HG03442 (cell line): Measurements from ENCODE around the gene ZBTB40.

ENCODE experiments used
- ATAC-seq: cut with Tn5 transposase; IDR thresholded peaks from one replicate; pipeline ENCODE4 v1.9.1; 2021; ENCODE audit warnings: mild to moderate bottlenecking, moderate library complexity; ENCODE audit not compliant: unreplicated experiment

The ZBTB40 gene

GRCh38 chr1:22527555-22528296, 76.1 kb downstream of the ZBTB40 start:
- ATAC-seq = no peak

- no peak for ATAC-seq
These were observed 76.8 kb downstream of the ZBTB40 start for GRCh38 chr1:22528451-22528850.

- no peak for ATAC-seq
These were observed 78.4 kb downstream of the ZBTB40 start for GRCh38 chr1:22529901-22530621.

GRCh38 chr1:22530715-22531114, 79.1 kb downstream of the ZBTB40 start:
- ATAC-seq = no peak

- no peak for ATAC-seq
These were observed 79.6 kb downstream of the ZBTB40 start for GRCh38 chr1:22531251-22531650.

GRCh38 chr1:22533244-22533895, 81.7 kb downstream of the ZBTB40 start:
- no peak for ATAC-seq

GRCh38 chr1:22534951-22535350, 83.3 kb downstream of the ZBTB40 start:
- ATAC-seq = no peak

- no peak for ATAC-seq
These were observed 83.7 kb downstream of the ZBTB40 start for GRCh38 chr1:22535399-22535798.

GRCh38 chr1:22536506-22536905, 84.9 kb downstream of the ZBTB40 start:
- no peak for ATAC-seq

GRCh38 chr1:22537441-22538139, 85.9 kb downstream of the ZBTB40 start:
- no peak for ATAC-seq

- ATAC-seq = no peak
These were observed 88.0 kb downstream of the ZBTB40 start for GRCh38 chr1:22539510-22540118.

- ATAC-seq = no peak
These were observed 88.7 kb downstream of the ZBTB40 start for GRCh38 chr1:22540337-22540736.

GRCh38 chr1:22542886-22543285, 91.2 kb downstream of the ZBTB40 start:
- no peak for ATAC-seq

- ATAC-seq = no peak
These were observed 92.0 kb downstream of the ZBTB40 start for GRCh38 chr1:22543679-22544078.

- ATAC-seq = no peak
These were observed 93.0 kb downstream of the ZBTB40 start for GRCh38 chr1:22544606-22545005.

- ATAC-seq = no peak
These were observed 93.5 kb downstream of the ZBTB40 start for GRCh38 chr1:22545141-22545540.

- ATAC-seq = no peak
These were observed 95.7 kb downstream of the ZBTB40 start for GRCh38 chr1:22547186-22547817.

GRCh38 chr1:22547818-22548462, 96.3 kb downstream of the ZBTB40 start:
- no peak for ATAC-seq

GRCh38 chr1:22550021-22550420, 98.4 kb downstream of the ZBTB40 start:
- ATAC-seq = no peak

- no peak for ATAC-seq
These were observed 99.9 kb downstream of the ZBTB40 start for GRCh38 chr1:22551591-22551990.
